ENCODE results near the gene ARPC5L. TPM values are rescaled to one million over a fixed set of nuclear protein-coding genes. Genes with fewer than 3 reads are reported as not detected.

The ARPC5L gene
- total RNA-seq, 2 experiments from 2014 or later = 44.1 to 63.3 TPM

- CTCF ChIA-PET = interaction anchor here (0.8 to 3.4 kb wide), 3 partner anchors 8 to 13 kb away, joined by 3 to 33 read pairs (median 7); partner anchors contain the start of gene WDR38
- Mint-ChIP-seq H3K9me3 (no peaks in the 10 kb centered on the region), H3K27me3 (no peaks in the 10 kb centered on the region), H3K36me3 (ENCODE audit: low read depth) (peaks cover 38% of the 10 kb centered on the region), H3K4me1 (peaks cover 33% of the 10 kb centered on the region), H3K27ac (peak overlapping the region; percentile 97), H3K4me3 (peak overlapping the region; percentile 89)
- POLR2A ChIA-PET = no interaction called here
- DNase-seq = no peak
Measured at GRCh38 chr9:124859803-124860581, 1.9 kb upstream of the ARPC5L start.

- peak overlapping the region; percentile 89 for H3K4me3 Mint-ChIP-seq
- no peaks in the 10 kb centered on the region for H3K27me3 Mint-ChIP-seq
- H3K36me3 Mint-ChIP-seq (ENCODE audit: low read depth) = peaks cover 38% of the 10 kb centered on the region
- no peaks in the 10 kb centered on the region for H3K9me3 Mint-ChIP-seq
- no peak for DNase-seq
- peak overlapping the region; percentile 97 for H3K27ac Mint-ChIP-seq
- peaks cover 33% of the 10 kb centered on the region for H3K4me1 Mint-ChIP-seq
- ChIA-PET POLR2A (interaction anchor here (0.6 to 1.0 kb wide), 4 partner anchors 10 to 266 kb away, joined by 3 to 4 read pairs (median 3); no protein-coding TSS in a partner anchor), CTCF (interaction anchor here (0.8 to 3.4 kb wide), 4 partner anchors 9 to 270 kb away, joined by 3 to 33 read pairs (median 6); partner anchors contain the start of gene WDR38)
Measured at GRCh38 chr9:124860582-124861341, 1.2 kb upstream of the ARPC5L start.

GRCh38 chr9:124863371-124863871 lies 1.5 kb downstream of the ARPC5L start:
- Mint-ChIP-seq H3K4me3 (peak overlapping the region; percentile 56), H3K36me3 (ENCODE audit: low read depth) (peaks cover 31% of the 10 kb centered on the region), H3K4me1 (peaks cover 45% of the 10 kb centered on the region), H3K27me3 (no peaks in the 10 kb centered on the region), H3K9me3 (no peaks in the 10 kb centered on the region), H3K27ac (peak overlapping the region; percentile 36)
- ChIA-PET CTCF (interaction anchor here (0.5 to 3.4 kb wide), 3 partner anchors 9 to 21 kb away, joined by 3 to 33 read pairs (median 5); partner anchors contain the start of gene WDR38), POLR2A (no interaction called here)
- DNase-seq = no peak

GRCh38 chr9:124868511-124869465 lies 6.9 kb downstream of the ARPC5L start:
- H3K36me3 Mint-ChIP-seq (ENCODE audit: low read depth) = peaks cover 34% of the 10 kb centered on the region
- DNase-seq = peak; percentile 89
- POLR2A ChIA-PET = interaction anchor here (0.7 kb wide), 1 partner anchor 95 kb away, joined by 3 read pairs; no protein-coding TSS in a partner anchor
- CTCF ChIA-PET = interaction anchor here (0.5 to 2.2 kb wide), 2 partner anchors 16 to 22 kb away, joined by 3 to 11 read pairs; partner anchors contain the start of gene WDR38
- no peaks in the 10 kb centered on the region for H3K9me3 Mint-ChIP-seq
- H3K27ac Mint-ChIP-seq = peak overlapping the region; percentile 98
- no peaks in the 10 kb centered on the region for H3K27me3 Mint-ChIP-seq
- H3K4me1 Mint-ChIP-seq = peaks cover 51% of the 10 kb centered on the region
- H3K4me3 Mint-ChIP-seq = peak overlapping the region; percentile 90

DNA sequence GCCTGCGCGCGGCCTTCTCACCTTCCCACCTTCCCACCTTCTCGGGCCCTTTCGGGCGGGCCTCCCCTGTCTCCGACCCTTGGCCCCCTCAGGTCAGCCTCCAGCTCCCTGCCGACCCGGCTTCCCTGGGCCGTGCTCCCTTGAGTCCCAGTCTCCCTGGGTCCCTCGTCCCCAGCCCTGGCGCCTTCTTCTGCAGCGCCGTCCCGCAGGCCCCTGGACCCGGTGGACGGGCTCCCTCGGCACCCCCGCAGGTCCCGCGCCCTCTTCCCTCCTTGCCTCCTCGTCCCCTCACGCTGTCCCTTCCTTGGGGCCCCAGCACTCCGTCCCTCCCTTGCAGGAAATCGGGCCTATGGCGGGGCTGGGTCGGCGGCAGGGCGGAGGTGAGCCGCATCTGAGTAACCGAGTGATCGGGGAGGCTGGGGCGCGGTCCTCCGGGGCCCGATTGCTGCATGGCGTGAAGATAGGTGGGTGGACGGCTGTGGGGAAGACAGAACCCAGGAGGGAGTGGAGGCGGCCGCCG lies 7.6 kb downstream of the ARPC5L start:
- DNase-seq = peak; percentile 45

GRCh38 chr9:124869986-124870560 lies 8.1 kb downstream of the ARPC5L start:
- ChIA-PET CTCF (interaction anchor here (2.2 kb wide), 1 partner anchor 17 kb away, joined by 11 read pairs; the partner anchor contains the start of gene WDR38), POLR2A (interaction anchor here (1.1 kb wide), 2 partner anchors 9 to 372 kb away, joined by 3 read pairs; no protein-coding TSS in a partner anchor)
- peak; percentile 79 for DNase-seq
- peak overlapping the region; percentile 95 for H3K27ac Mint-ChIP-seq
- peak overlapping the region; percentile 90 for H3K4me3 Mint-ChIP-seq
- no peaks in the 10 kb centered on the region for H3K9me3 Mint-ChIP-seq
- H3K36me3 Mint-ChIP-seq (ENCODE audit: low read depth) = peaks cover 39% of the 10 kb centered on the region
- H3K27me3 Mint-ChIP-seq = no peaks in the 10 kb centered on the region
- peaks cover 57% of the 10 kb centered on the region for H3K4me1 Mint-ChIP-seq

More for the DNA sequence above, 7.6 kb downstream of the ARPC5L start:
- POLR2A ChIA-PET = interaction anchor here (1.1 kb wide), 2 partner anchors 8 to 372 kb away, joined by 3 read pairs; no protein-coding TSS in a partner anchor
- peak overlapping the region; percentile 90 for H3K4me3 Mint-ChIP-seq
- CTCF ChIA-PET = interaction anchor here (2.2 kb wide), 1 partner anchor 16 kb away, joined by 11 read pairs; the partner anchor contains the start of gene WDR38
- no peaks in the 10 kb centered on the region for H3K27me3 Mint-ChIP-seq
- H3K36me3 Mint-ChIP-seq (ENCODE audit: low read depth) = peaks cover 34% of the 10 kb centered on the region
- no peaks in the 10 kb centered on the region for H3K9me3 Mint-ChIP-seq
- H3K4me1 Mint-ChIP-seq = peaks cover 54% of the 10 kb centered on the region
- peak overlapping the region; percentile 95 for H3K27ac Mint-ChIP-seq

DNA sequence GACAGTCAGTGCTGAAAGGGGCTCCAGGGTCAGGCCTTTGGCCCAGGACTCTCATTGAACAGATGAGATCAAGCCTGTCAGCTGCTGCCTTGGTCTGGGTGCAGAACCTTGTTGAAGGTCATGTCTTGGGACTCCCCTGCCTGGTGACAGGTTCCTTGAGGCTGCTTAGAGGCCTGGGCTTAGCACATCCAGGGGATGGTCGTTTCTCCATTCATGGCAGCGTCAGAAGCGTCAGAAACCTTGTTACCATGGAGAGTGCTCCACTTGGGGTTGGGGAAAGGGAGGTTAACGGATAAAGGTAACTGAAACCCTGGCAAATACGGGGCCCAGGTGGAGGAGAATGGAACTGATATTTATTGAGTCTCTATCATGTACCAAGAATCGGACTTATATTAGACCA lies 8.8 kb downstream of the ARPC5L start:
- H3K9me3 Mint-ChIP-seq = no peaks in the 10 kb centered on the region
- H3K36me3 Mint-ChIP-seq (ENCODE audit: low read depth) = peaks cover 44% of the 10 kb centered on the region
- H3K27ac Mint-ChIP-seq = peak overlapping the region; percentile 95
- H3K4me1 Mint-ChIP-seq = peaks cover 57% of the 10 kb centered on the region
- DNase-seq = no peak
- POLR2A ChIA-PET = interaction anchor here (0.6 to 1.1 kb wide), 3 partner anchors 10 to 371 kb away, joined by 3 to 6 read pairs (median 3); no protein-coding TSS in a partner anchor
- CTCF ChIA-PET = interaction anchor here (2.2 kb wide), 1 partner anchor 18 kb away, joined by 11 read pairs; the partner anchor contains the start of gene WDR38
- peak overlapping the region; percentile 90 for H3K4me3 Mint-ChIP-seq
- no peaks in the 10 kb centered on the region for H3K27me3 Mint-ChIP-seq

GRCh38 chr9:124871156-124871561 lies 9.2 kb downstream of the ARPC5L start:
- H3K36me3 Mint-ChIP-seq (ENCODE audit: low read depth) = peaks cover 48% of the 10 kb centered on the region
- no peaks in the 10 kb centered on the region for H3K9me3 Mint-ChIP-seq
- peak overlapping the region; percentile 95 for H3K27ac Mint-ChIP-seq
- no peak for DNase-seq
- ChIA-PET CTCF (interaction anchor here (2.1 to 2.2 kb wide), 2 partner anchors 18 kb away, joined by 10 to 11 read pairs; partner anchors contain the start of gene WDR38), POLR2A (interaction anchor here (0.6 kb wide), 1 partner anchor 103 kb away, joined by 6 read pairs; no protein-coding TSS in a partner anchor)
- H3K4me3 Mint-ChIP-seq = peak overlapping the region; percentile 90
- peaks cover 59% of the 10 kb centered on the region for H3K4me1 Mint-ChIP-seq
- H3K27me3 Mint-ChIP-seq = no peaks in the 10 kb centered on the region

DNA sequence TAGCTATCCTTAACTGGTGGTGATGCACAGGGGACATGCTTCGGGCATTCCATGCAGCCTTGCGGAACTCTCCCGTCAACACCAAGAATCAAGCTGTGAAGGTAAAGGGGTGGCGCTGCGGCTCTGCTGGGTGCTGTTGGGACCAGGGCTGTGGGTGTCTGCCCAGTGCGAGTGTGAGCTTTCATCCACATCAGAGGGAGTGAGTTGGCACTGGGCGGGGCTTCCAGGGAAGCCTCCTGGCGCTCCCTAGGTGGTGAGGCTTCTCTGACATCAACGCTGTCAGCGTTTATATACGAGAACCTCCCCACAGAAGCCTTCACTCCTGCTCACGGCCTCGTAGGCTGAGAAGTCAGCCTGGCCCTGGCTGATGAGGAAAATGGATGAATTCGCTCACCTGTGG lies 11.7 kb downstream of the ARPC5L start:
- H3K4me1 Mint-ChIP-seq = peaks cover 46% of the 10 kb centered on the region
- no peaks in the 10 kb centered on the region for H3K9me3 Mint-ChIP-seq
- POLR2A ChIA-PET = interaction anchor here (0.6 kb wide), 1 partner anchor 97 kb away, joined by 3 read pairs; the partner anchor contains the start of gene OLFML2A
- H3K27ac Mint-ChIP-seq = no peak overlapping the region
- CTCF ChIA-PET = interaction anchor here (0.9 to 1.6 kb wide), 2 partner anchors 13 to 21 kb away, joined by 4 to 7 read pairs; partner anchors contain the start of genes ARPC5L, RPL35 and WDR38
- peaks cover 55% of the 10 kb centered on the region for H3K36me3 Mint-ChIP-seq (ENCODE audit: low read depth)
- H3K4me3 Mint-ChIP-seq = no peak overlapping the region
- no peaks in the 10 kb centered on the region for H3K27me3 Mint-ChIP-seq
- no peak for DNase-seq

DNA sequence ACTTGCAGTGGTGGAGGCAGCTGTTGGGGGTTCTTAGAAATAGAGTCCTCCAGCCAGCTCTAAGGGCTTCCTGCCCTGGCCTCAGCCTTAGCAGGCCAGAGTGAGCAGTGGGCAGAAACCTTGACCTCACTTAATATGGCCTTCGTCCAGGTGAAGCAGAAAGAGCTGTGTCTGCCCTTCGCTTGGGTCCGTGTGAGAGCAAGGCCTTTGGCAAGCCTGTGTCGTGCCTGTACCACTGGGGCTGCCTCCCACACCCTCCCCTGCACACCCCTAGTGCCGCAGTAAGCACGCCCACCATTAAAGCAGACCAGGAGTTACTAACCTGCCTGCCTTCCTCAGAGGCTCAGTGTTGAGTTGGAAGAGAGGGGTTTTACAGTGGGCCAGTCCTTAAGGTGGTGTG lies 13.6 kb downstream of the ARPC5L start:
- CTCF ChIA-PET = interaction anchor here (0.6 kb wide), 1 partner anchor 255 kb away, joined by 3 read pairs; no protein-coding TSS in a partner anchor
- H3K27ac Mint-ChIP-seq = no peak overlapping the region

More for the DNA sequence above, 13.6 kb downstream of the ARPC5L start:
- Mint-ChIP-seq H3K9me3 (no peaks in the 10 kb centered on the region), H3K4me1 (peaks cover 44% of the 10 kb centered on the region), H3K4me3 (no peak overlapping the region), H3K27me3 (no peaks in the 10 kb centered on the region), H3K36me3 (ENCODE audit: low read depth) (peaks cover 59% of the 10 kb centered on the region)
- no peak for DNase-seq
- POLR2A ChIA-PET = interaction anchor here (1.1 kb wide), 1 partner anchor 14 kb away, joined by 4 read pairs; the partner anchor contains the start of gene RPL35
